ENCODE results near the gene ZNF174. TPM values are rescaled to one million over a fixed set of nuclear protein-coding genes. Genes with fewer than 3 reads are reported as not detected.

Gene ZNF174
- total RNA-seq, 4 donors from 2014 or later, result 6.7 to 15.6 (median 9.6) TPM

- TF ChIP-seq CTCF (IDR thresholded peaks at IDR 0.05 in 4 of 5, conservative IDR thresholded peaks at IDR 0.05 in 1 of 5), result no peak
- no peak for TF ChIP-seq POLR2A (IDR thresholded peaks at IDR 0.05)
- H3K9me3 ChIP-seq, result peaks cover 0 to 62% (median 12%) of the 10 kb centered on the region in 3 donors
- in situ Hi-C loops (cut with MboI; ENCODE audit: low sequenced_read_pairs in 4 of 4), result no loop called here
- H3K36me3 ChIP-seq, result peaks cover 8 to 86% of the 10 kb centered on the region in 2 donors
- no peaks in the 10 kb centered on the region for H3K4me1 ChIP-seq
- ATAC-seq (no peak), DNase-seq (no peak)
- intact Hi-C loops (cut with DNase I; ENCODE audit: low total_unique reads), result no loop called here
- no peak overlapping the region for H3K27ac ChIP-seq
- H3K27me3 ChIP-seq, result no peaks in the 10 kb centered on the region
- peak overlapping the region in 1 of 4 donors; percentile 13 for H3K4me3 ChIP-seq
These were observed 11.2 kb upstream of the ZNF174 start for GRCh38 chr16:3389663-3390338.

GRCh38 chr16:3400446-3400778 is 603 bp upstream of the ZNF174 start:
- in situ Hi-C loops (cut with MboI; ENCODE audit: low sequenced_read_pairs in 4 of 4) (loop anchor here in 2 of 4 donors (10.0 to 25.0 kb wide), 2 partner anchors 94 to 113 kb away; partner anchors contain the start of genes C16orf90 (in 1 of the 2) and ZNF263 (in 1 of the 2)), intact Hi-C loops (cut with DNase I; ENCODE audit: low total_unique reads) (loop anchor here (2.0 kb wide), 3 partner anchors 36 to 166 kb away; partner anchors contain the start of genes ZNF200 and ZNF263)
- TF ChIP-seq POLR2A (IDR thresholded peaks at IDR 0.05) (no peak), CTCF (IDR thresholded peaks at IDR 0.05 in 4 of 5, conservative IDR thresholded peaks at IDR 0.05 in 1 of 5) (no peak)
- Histone ChIP-seq H3K27me3 (no peaks in the 10 kb centered on the region), H3K4me3 (peak overlapping the region; percentile 83 to 92 (median 90)), H3K9me3 (peaks cover 0 to 14% (median 0%) of the 10 kb centered on the region in 3 donors), H3K4me1 (peaks cover 16 to 21% of the 10 kb centered on the region in 2 donors), H3K36me3 (peaks cover 9 to 66% of the 10 kb centered on the region in 2 donors), H3K27ac (peak overlapping the region; percentile 81 to 92 (median 90))
- no peak for ATAC-seq
- no peak for DNase-seq

GRCh38 chr16:3401719-3402397 is 843 bp downstream of the ZNF174 start:
- peak overlapping the region; percentile 83 to 92 (median 90) for H3K4me3 ChIP-seq
- H3K36me3 ChIP-seq, result peaks cover 11 to 66% of the 10 kb centered on the region in 2 donors
- in situ Hi-C loops (cut with MboI; ENCODE audit: low sequenced_read_pairs in 4 of 4) (loop anchor here in 2 of 4 donors (10.0 to 25.0 kb wide), 2 partner anchors 93 to 115 kb away; partner anchors contain the start of genes C16orf90 (in 1 of the 2) and ZNF263 (in 1 of the 2)), intact Hi-C loops (cut with DNase I; ENCODE audit: low total_unique reads) (loop anchor here (1.0 to 2.0 kb wide), 8 partner anchors 37 to 167 kb away; partner anchors contain the start of genes NAA60, TIGD7, ZNF200 and ZNF263)
- peak overlapping the region; percentile 81 to 92 (median 90) for H3K27ac ChIP-seq
- no peaks in the 10 kb centered on the region for H3K27me3 ChIP-seq
- DNase-seq (no peak), ATAC-seq (no peak)
- H3K4me1 ChIP-seq, result peaks cover 16 to 21% of the 10 kb centered on the region in 2 donors
- peaks cover 0 to 21% (median 8%) of the 10 kb centered on the region in 3 donors for H3K9me3 ChIP-seq
- no peak for TF ChIP-seq POLR2A (IDR thresholded peaks at IDR 0.05)
- TF ChIP-seq CTCF (IDR thresholded peaks at IDR 0.05 in 4 of 5, conservative IDR thresholded peaks at IDR 0.05 in 1 of 5), result no peak

GRCh38 chr16:3408561-3409197 is 7.7 kb downstream of the ZNF174 start:
- Histone ChIP-seq H3K4me1 (no peaks in the 10 kb centered on the region), H3K27ac (no peak overlapping the region), H3K27me3 (no peaks in the 10 kb centered on the region), H3K36me3 (peaks cover 22 to 71% of the 10 kb centered on the region in 2 donors), H3K4me3 (peak overlapping the region in 1 of 4 donors; percentile 42), H3K9me3 (peaks cover 29 to 68% (median 40%) of the 10 kb centered on the region in 3 donors)
- DNase-seq (no peak), ATAC-seq (no peak)
- no peak for TF ChIP-seq POLR2A (IDR thresholded peaks at IDR 0.05)
- TF ChIP-seq CTCF (IDR thresholded peaks at IDR 0.05 in 4 of 5, conservative IDR thresholded peaks at IDR 0.05 in 1 of 5), result no peak
- intact Hi-C loops (cut with DNase I; ENCODE audit: low total_unique reads), result no loop called here
- in situ Hi-C loops (cut with MboI; ENCODE audit: low sequenced_read_pairs in 4 of 4), result loop anchor here in 2 of 4 donors (10.0 to 25.0 kb wide), 2 partner anchors 86 to 121 kb away; partner anchors contain the start of genes C16orf90 (in 1 of the 2) and ZNF263 (in 1 of the 2)

Data from gastrocnemius medialis (tissue), 4 donors.